Aorta (tissue), 5 donors: Measurements from ENCODE around the gene SMIM12. TPM values are rescaled to one million over a fixed set of nuclear protein-coding genes. Genes with fewer than 3 reads are reported as not detected.

Source experiments
- ATAC-seq: fragments of 200-7000 bp; cut with Tn5 transposase; one replicate; pipeline ENCODE4 v1.9.1; 2022; ENCODE audit warnings: moderate library complexity; ENCODE audit not compliant: low FRiP score
- DNase-seq, 2 donors: peaks; one replicate each; pipeline ENCODE4 v3.0.0-alpha.2; 2020
- H3K27ac ChIP-seq, 2 donors: one replicate each; pipeline ENCODE4 v1.5.1; 2013; ENCODE audit warnings: low read length in 2 of 2, mild to moderate bottlenecking in 2 of 2, moderate library complexity in 2 of 2, control low read depth in 1 of 2, inconsistent platforms in 1 of 2, low read depth in 1 of 2
- H3K27me3 ChIP-seq, 2 donors: one replicate each; pipeline ENCODE4 v1.6.1; 2013; ENCODE audit warnings: control low read depth in 1 of 2, low read length in 1 of 2, mild to moderate bottlenecking in 1 of 2, moderate library complexity in 1 of 2; ENCODE audit not compliant: insufficient read depth in 2 of 2, control insufficient read depth in 1 of 2
- H3K36me3 ChIP-seq, 2 donors: one replicate each; pipeline ENCODE4 v1.6.1; 2013; ENCODE audit warnings: control low read depth in 1 of 2, low read length in 1 of 2, mild to moderate bottlenecking in 1 of 2; ENCODE audit not compliant: insufficient read depth in 2 of 2, control insufficient read depth in 1 of 2
- H3K4me1 ChIP-seq, 2 donors: one replicate each; pipeline ENCODE4 v1.6.1; 2013; ENCODE audit warnings: low read length in 2 of 2, control low read depth in 1 of 2, mild to moderate bottlenecking in 1 of 2, moderate library complexity in 1 of 2; ENCODE audit not compliant: insufficient read depth in 2 of 2, control insufficient read depth in 1 of 2
- H3K4me3 ChIP-seq, 2 donors: one replicate each; pipeline ENCODE4 v1.5.1; 2013; ENCODE audit warnings: low read length in 2 of 2, control low read depth in 1 of 2, mild to moderate bottlenecking in 1 of 2
- H3K9me3 ChIP-seq: one replicate; pipeline ENCODE4 v1.6.1; 2013; ENCODE audit warnings: mild to moderate bottlenecking, low read length; ENCODE audit not compliant: control insufficient read depth
- whole genome bisulfite sequencing, 2 donors: extraction: QIAGEN DNeasy Blood & Tissue Kit; methylation state at CpG; one replicate each; pipeline ENCODE4 v1.1.7; 2013; 5-methylcytosine and 5-hydroxymethylcytosine counted together
- intact Hi-C, 2 donors: fragments of 100-400 bp; cut with DNase I; formaldehyde crosslinking; loops; one replicate each; pipeline versions ENCODE4 v1.14.2 to v1.15.0; 2022
- polyA plus RNA-seq, 2 donors: library from polyadenylated mRNA; stranded (reverse); fragments of 200-250 nt; gene quantifications; one replicate each; pipeline ENCODE4 v1.2.3, GENCODE V29; 2013
- total RNA-seq, 2 donors: library from RNA; stranded (reverse); fragmentation: NEBNext Ultra II Directional; extraction: Animal tissue kit (Norgen Biotek cat#: 25700); gene quantifications; one replicate each; pipeline ENCODE4 v1.2.1, GENCODE V29; 2021
- donor health status: healthy with polysubstance abuse.
- donor health status: Bipolar disorder and iron deficiency.
- donor health status: DM: no; HTN: no; CAD: no.
- donor health status: DM: no; HTN: no; CAD: no.
- donor health status: DM: yes; HTN: yes; CAD: no.

SMIM12 gene
- total and polyA plus RNA-seq, 4 donors, result 38.1 to 58.8 (median 42.4) TPM

- Histone ChIP-seq H3K4me1 (peaks cover 0 to 7% of the 10 kb centered on the region in 2 donors), H3K27ac (no peak overlapping the region), H3K9me3 (no peaks in the 10 kb centered on the region), H3K4me3 (no peak overlapping the region), H3K27me3 (no peaks in the 10 kb centered on the region), H3K36me3 (peaks cover 0 to 7% of the 10 kb centered on the region in 2 donors)
- WGBS, 2 donors, result 91 to 93% methylated on average over 6 of the region's 6 CpGs
- intact Hi-C loops, result no loop called here
- DNase-seq, result no peak
- ATAC-seq, result no peak
These were observed 2.9 kb downstream of the SMIM12 start for GRCh38 chr1:34856697-34857096.

- peak; percentile 97 for ATAC-seq
- Histone ChIP-seq H3K4me1 (peaks cover 2 to 7% of the 10 kb centered on the region in 2 donors), H3K4me3 (no peak overlapping the region)
These were observed 6.8 kb downstream of the SMIM12 start for GRCh38 chr1:34852677-34853217.

GRCh38 chr1:34851431-34852105 lies 8.0 kb downstream of the SMIM12 start:
- DNase-seq (peak; percentile 92 to 96), ATAC-seq (peak; percentile 78)
- intact Hi-C loops, result loop anchor here (1.0 to 2.0 kb wide), 2 partner anchors 59 to 65 kb away; partner anchors contain the start of gene GJA4 (in 1 of the 2)
- Histone ChIP-seq H3K27ac (peak overlapping the region in 1 of 2 donors; percentile 88), H3K36me3 (peaks cover 0 to 7% of the 10 kb centered on the region in 2 donors), H3K4me3 (no peak overlapping the region), H3K9me3 (no peaks in the 10 kb centered on the region), H3K4me1 (peaks cover 2 to 7% of the 10 kb centered on the region in 2 donors), H3K27me3 (no peaks in the 10 kb centered on the region)
- 7 to 17% methylated on average over 12 to 13 of the region's 13 CpGs for WGBS, 2 donors

More at GRCh38 chr1:34852677-34853217, 6.8 kb downstream of the SMIM12 start:
- Histone ChIP-seq H3K36me3 (peaks cover 0 to 7% of the 10 kb centered on the region in 2 donors), H3K27me3 (no peaks in the 10 kb centered on the region), H3K27ac (peak overlapping the region; percentile 14 to 92), H3K9me3 (no peaks in the 10 kb centered on the region)
- intact Hi-C loops, result loop anchor here (1.0 to 2.0 kb wide), 2 partner anchors 60 to 66 kb away; partner anchors contain the start of gene GJA4 (in 1 of the 2)
- 3 to 7% methylated on average over 6 of the region's 6 CpGs for WGBS, 2 donors
- DNase-seq, result peak; percentile 94 to 95

GRCh38 chr1:34850382-34850781 lies 9.2 kb downstream of the SMIM12 start:
- Histone ChIP-seq H3K4me1 (peaks cover 2 to 7% of the 10 kb centered on the region in 2 donors), H3K27ac (peak overlapping the region in 1 of 2 donors; percentile 58), H3K27me3 (no peaks in the 10 kb centered on the region), H3K4me3 (no peak overlapping the region), H3K9me3 (no peaks in the 10 kb centered on the region), H3K36me3 (peaks cover 0 to 4% of the 10 kb centered on the region in 2 donors)
- ATAC-seq (no peak), DNase-seq (no peak)
- WGBS, 2 donors, result 44 to 45% methylated on average over 6 of the region's 6 CpGs
- intact Hi-C loops, result no loop called here

- intact Hi-C loops, result no loop called here
- peaks cover 2 to 6% of the 10 kb centered on the region in 2 donors for H3K4me1 ChIP-seq
- no peak overlapping the region for H3K27ac ChIP-seq
- H3K9me3 ChIP-seq, result no peaks in the 10 kb centered on the region
- H3K4me3 ChIP-seq, result no peak overlapping the region
- DNase-seq (no peak), ATAC-seq (no peak)
- H3K36me3 ChIP-seq, result no peaks in the 10 kb centered on the region
- WGBS, 2 donors, result 52 to 59% methylated on average over 7 of the region's 7 CpGs
- H3K27me3 ChIP-seq, result no peaks in the 10 kb centered on the region
These were observed 12.5 kb downstream of the SMIM12 start for GRCh38 chr1:34847094-34847493.

GRCh38 chr1:34846265-34846664 lies 13.3 kb downstream of the SMIM12 start:
- 83 to 90% methylated on average over 2 of the region's 2 CpGs for WGBS, 2 donors
- no peak for ATAC-seq
- Histone ChIP-seq H3K36me3 (no peaks in the 10 kb centered on the region), H3K4me1 (peaks cover 2% of the 10 kb centered on the region in 2 donors), H3K9me3 (no peaks in the 10 kb centered on the region), H3K27me3 (no peaks in the 10 kb centered on the region), H3K27ac (no peak overlapping the region), H3K4me3 (no peak overlapping the region)
- intact Hi-C loops, result no loop called here
- no peak for DNase-seq

GRCh38 chr1:34845131-34845901 lies 14.2 kb downstream of the SMIM12 start:
- Histone ChIP-seq H3K36me3 (no peaks in the 10 kb centered on the region), H3K27me3 (no peaks in the 10 kb centered on the region), H3K4me1 (no peaks in the 10 kb centered on the region), H3K4me3 (no peak overlapping the region), H3K9me3 (no peaks in the 10 kb centered on the region), H3K27ac (no peak overlapping the region)
- ATAC-seq (no peak), DNase-seq (no peak)
- intact Hi-C loops, result no loop called here
- WGBS, 2 donors, result 64 to 71% methylated on average over 16 of the region's 16 CpGs

GRCh38 chr1:34844252-34844634 lies 15.3 kb downstream of the SMIM12 start:
- intact Hi-C loops, result no loop called here
- Histone ChIP-seq H3K9me3 (no peaks in the 10 kb centered on the region), H3K27ac (no peak overlapping the region), H3K27me3 (no peaks in the 10 kb centered on the region), H3K4me1 (no peaks in the 10 kb centered on the region), H3K4me3 (no peak overlapping the region), H3K36me3 (no peaks in the 10 kb centered on the region)
- 88 to 89% methylated on average over 4 of the region's 4 CpGs for WGBS, 2 donors
- ATAC-seq, result no peak
- no peak for DNase-seq
